ENCODE measurements around the gene IRF7.

IRF7 gene

GRCh38 chr11:630871-631270 is 15.1 kb upstream of the IRF7 start:
- peaks cover 20% of the 10 kb centered on the region for H3K27me3 Mint-ChIP-seq
- H3K36me3 Mint-ChIP-seq (ENCODE audit: low read depth), result no peaks in the 10 kb centered on the region
- H3K27ac Mint-ChIP-seq, result no peak overlapping the region
- H3K9me3 Mint-ChIP-seq, result no peaks in the 10 kb centered on the region
- H3K4me3 Mint-ChIP-seq, result no peak overlapping the region
- peaks cover 23% of the 10 kb centered on the region for H3K4me1 Mint-ChIP-seq (ENCODE audit: low read depth)

DNA sequence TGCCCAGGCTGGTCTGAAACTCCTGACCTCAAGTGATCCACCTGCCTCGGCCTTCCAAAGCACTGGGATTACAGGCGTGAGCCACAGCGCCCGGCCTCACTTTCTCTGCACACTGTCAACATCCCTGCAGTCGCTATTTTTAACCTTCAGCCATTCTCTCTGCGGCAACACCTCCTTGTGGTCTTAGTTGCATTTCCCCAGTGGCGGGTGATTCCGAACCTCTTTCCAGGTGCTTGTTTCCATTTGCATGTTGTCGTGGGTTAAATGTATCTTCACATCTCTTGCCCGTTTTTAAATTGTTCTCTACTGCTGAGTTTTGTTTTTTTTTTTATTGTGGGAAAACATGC is 13.5 kb upstream of the IRF7 start:
- Mint-ChIP-seq H3K4me3 (peak overlapping the region; percentile 57), H3K4me1 (ENCODE audit: low read depth) (peaks cover 23% of the 10 kb centered on the region), H3K27ac (peak overlapping the region; percentile 73), H3K27me3 (peaks cover 20% of the 10 kb centered on the region), H3K9me3 (no peaks in the 10 kb centered on the region), H3K36me3 (ENCODE audit: low read depth) (no peaks in the 10 kb centered on the region)

- Mint-ChIP-seq H3K4me1 (ENCODE audit: low read depth) (peaks cover 23% of the 10 kb centered on the region), H3K27me3 (peaks cover 20% of the 10 kb centered on the region), H3K36me3 (ENCODE audit: low read depth) (no peaks in the 10 kb centered on the region), H3K27ac (peak overlapping the region; percentile 73), H3K4me3 (peak overlapping the region; percentile 57), H3K9me3 (no peaks in the 10 kb centered on the region)
Observed at GRCh38 chr11:628056-628455, 12.3 kb upstream of the IRF7 start.

GRCh38 chr11:627308-627576 is 11.5 kb upstream of the IRF7 start:
- Mint-ChIP-seq H3K4me1 (ENCODE audit: low read depth) (peaks cover 23% of the 10 kb centered on the region), H3K27ac (no peak overlapping the region), H3K36me3 (ENCODE audit: low read depth) (no peaks in the 10 kb centered on the region), H3K9me3 (no peaks in the 10 kb centered on the region), H3K27me3 (peaks cover 20% of the 10 kb centered on the region), H3K4me3 (no peak overlapping the region)

GRCh38 chr11:626475-627307 is 10.9 kb upstream of the IRF7 start, which contains the start of gene SCT:
Gene SCT, minus strand, starts transcription at chr11:627181. Its CDS starts 38 bp downstream, at chr11:627143.
- Mint-ChIP-seq H3K9me3 (no peaks in the 10 kb centered on the region), H3K4me3 (no peak within 1 kb of the TSS), H3K27ac (no peak within 1 kb of the TSS)

DNA sequence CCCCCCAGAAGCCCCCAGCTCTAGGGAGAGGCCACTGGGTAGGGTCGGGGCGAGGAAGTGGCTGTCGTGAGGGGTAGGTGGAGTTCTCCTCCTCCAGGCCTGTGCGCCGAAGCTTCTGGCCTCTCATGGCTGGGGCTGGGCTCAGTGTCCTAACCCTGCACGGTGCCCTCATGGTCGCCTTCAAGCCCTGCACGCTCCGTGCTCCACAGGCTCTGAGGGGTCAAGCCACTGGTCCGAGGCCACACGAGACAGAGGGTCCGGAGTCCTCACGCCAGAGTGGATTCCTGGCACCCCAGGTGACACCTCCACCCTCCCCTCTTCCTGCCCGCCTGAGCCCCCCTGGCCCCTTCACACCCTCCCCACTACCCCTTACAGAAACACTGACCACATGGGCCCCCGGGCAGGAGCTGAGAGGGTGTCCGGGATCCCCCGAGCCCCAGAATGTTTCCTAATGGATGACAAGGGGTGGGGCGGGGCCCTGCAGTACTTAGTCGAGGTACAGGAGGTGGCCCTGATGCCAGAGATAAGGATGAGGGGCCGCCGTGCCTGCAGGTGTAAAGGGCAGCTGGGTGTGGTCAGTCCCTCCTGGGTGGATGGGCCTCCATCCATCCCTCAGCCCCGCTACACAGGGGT is 10.0 kb upstream of the IRF7 start:
- H3K4me1 Mint-ChIP-seq (ENCODE audit: low read depth), result peaks cover 23% of the 10 kb centered on the region
- no peaks in the 10 kb centered on the region for H3K9me3 Mint-ChIP-seq
- no peaks in the 10 kb centered on the region for H3K36me3 Mint-ChIP-seq (ENCODE audit: low read depth)
- no peak overlapping the region for H3K4me3 Mint-ChIP-seq
- H3K27ac Mint-ChIP-seq, result no peak overlapping the region
- peaks cover 20% of the 10 kb centered on the region for H3K27me3 Mint-ChIP-seq

More at GRCh38 chr11:626475-627307, 10.9 kb upstream of the IRF7 start, which contains the start of gene SCT:
- Mint-ChIP-seq H3K4me1 (ENCODE audit: low read depth) (peaks cover 23% of the 10 kb centered on the region), H3K27me3 (peaks cover 20% of the 10 kb centered on the region), H3K36me3 (ENCODE audit: low read depth) (no peaks in the 10 kb centered on the region)

DNA sequence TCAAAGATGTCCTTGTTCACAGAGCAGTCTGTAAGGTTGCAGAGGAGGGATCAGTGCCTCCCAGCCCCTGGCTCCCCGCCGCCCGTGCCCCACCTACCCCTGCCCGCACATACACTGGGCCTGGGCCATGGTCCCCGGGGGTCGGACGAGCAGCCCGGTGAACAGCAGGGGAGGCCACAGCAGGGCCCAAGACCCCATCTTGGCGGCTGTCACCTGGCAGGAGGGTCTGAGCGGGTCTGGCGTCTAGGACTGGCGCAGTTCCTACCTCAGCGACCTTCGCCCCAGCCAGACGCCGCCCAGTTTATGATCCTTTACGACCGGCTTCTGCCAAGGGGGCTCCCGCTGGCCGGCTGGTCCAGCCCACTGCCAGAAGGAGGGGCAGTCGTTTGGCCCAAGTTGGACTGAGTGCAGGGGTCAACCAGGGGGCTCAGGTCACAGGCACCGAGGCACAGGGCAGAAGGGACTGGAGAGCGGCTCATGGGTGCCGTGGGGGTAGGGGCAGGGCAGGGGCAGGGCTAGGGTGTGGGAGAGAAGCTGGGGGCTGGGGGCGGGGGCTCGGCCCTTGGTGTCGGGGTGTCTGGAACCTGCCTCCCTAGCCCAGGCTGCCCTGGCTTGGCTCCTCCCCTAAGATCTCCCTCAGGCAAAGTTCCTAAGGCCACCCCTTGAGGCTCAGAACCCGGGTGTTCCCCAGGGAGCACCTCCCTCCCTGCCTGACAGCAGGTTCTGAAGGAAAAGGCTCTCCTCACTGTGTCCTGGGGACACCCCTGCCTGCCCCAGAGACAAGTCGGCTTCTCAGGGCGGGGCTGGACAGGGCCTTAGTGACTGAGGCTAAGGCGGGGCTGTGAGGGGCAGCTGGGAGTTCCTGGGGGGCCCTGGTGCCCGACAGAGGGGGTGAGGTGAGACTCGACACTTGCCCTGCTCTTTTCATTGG is 9.2 kb upstream of the IRF7 start, which contains the start of gene CDHR5:
CDHR5 (minus strand) TSS at position 251 of the 931 bp plus-strand sequence; CDS start at position 198, 53 bp downstream.
- peaks cover 23% of the 10 kb centered on the region for H3K4me1 Mint-ChIP-seq (ENCODE audit: low read depth)
- no peak within 1 kb of the TSS for H3K27ac Mint-ChIP-seq
- H3K36me3 Mint-ChIP-seq (ENCODE audit: low read depth), result no peaks in the 10 kb centered on the region
- H3K4me3 Mint-ChIP-seq, result no peak within 1 kb of the TSS
- H3K27me3 Mint-ChIP-seq, result peaks cover 20% of the 10 kb centered on the region
- H3K9me3 Mint-ChIP-seq, result no peaks in the 10 kb centered on the region

DNA sequence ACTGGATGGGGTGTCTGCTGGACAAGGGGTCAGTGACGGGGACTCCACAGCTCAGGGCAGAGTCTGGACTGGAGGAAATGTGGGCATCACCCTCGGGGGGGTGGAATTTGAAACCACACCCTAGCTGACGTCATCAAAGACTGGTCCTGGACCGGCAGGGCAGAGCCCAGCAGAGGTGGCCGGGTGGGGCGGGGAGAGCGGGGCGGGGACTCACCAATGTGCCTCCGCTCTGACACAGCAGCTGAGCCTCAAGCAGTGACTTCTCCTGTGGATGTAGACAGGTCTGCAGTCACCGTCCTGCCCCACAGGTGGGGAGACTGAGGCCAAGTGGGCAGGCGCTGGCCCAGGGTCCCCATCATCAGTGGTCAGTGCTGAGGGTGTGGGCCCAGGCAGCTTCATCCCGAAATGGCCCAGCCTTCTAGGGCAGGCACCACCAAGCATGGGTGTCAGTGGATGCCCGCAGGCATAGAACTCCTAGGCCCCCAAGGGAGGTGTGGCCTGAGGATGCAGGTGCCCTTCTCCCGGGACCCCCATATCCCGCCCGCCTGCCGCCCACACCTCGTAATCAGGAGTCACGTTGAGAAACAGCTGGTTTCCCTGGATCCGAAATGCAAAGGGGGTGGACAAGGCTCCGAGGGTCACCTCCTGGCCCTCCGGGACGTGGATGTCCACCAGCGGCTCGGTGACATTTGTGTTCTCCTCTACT is 8.4 kb upstream of the IRF7 start:
- Mint-ChIP-seq H3K36me3 (ENCODE audit: low read depth) (no peaks in the 10 kb centered on the region), H3K4me1 (ENCODE audit: low read depth) (peaks cover 17% of the 10 kb centered on the region), H3K27ac (no peak overlapping the region), H3K27me3 (peaks cover 16% of the 10 kb centered on the region), H3K9me3 (no peaks in the 10 kb centered on the region), H3K4me3 (no peak overlapping the region)

DNA sequence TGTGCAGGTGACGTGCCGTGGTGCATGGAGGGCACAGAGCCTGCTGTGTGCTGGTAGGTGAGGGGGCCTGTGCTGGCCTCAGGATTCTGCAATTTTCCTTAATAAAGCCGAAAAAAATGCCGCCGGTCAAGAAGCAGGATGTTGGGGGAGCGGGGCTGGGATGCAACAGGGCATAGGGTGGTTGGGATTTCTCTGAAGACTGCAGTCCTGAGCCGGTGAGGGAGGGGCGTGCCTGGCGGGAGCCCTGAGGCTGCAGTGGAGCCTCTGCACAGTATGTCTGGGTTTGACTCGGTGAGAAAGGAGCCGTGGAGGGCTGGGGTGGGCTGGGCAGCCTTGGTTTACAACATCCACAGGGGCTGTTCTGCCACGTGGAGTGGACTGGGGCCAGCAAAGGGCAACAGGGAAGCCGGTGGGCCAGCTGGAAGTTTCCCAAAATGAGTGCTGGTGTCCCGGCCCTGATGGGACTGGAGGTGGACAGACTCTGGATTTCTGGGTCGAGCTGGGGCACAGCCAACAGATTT is 7.7 kb upstream of the IRF7 start:
- H3K36me3 Mint-ChIP-seq (ENCODE audit: low read depth), result no peaks in the 10 kb centered on the region
- H3K27ac Mint-ChIP-seq, result peak overlapping the region; percentile 49
- no peaks in the 10 kb centered on the region for H3K9me3 Mint-ChIP-seq
- peaks cover 10% of the 10 kb centered on the region for H3K27me3 Mint-ChIP-seq
- H3K4me3 Mint-ChIP-seq, result no peak overlapping the region
- H3K4me1 Mint-ChIP-seq (ENCODE audit: low read depth), result peaks cover 9% of the 10 kb centered on the region

- no peak overlapping the region for H3K27ac Mint-ChIP-seq
- H3K9me3 Mint-ChIP-seq, result no peaks in the 10 kb centered on the region
- no peak overlapping the region for H3K4me3 Mint-ChIP-seq
- no peaks in the 10 kb centered on the region for H3K36me3 Mint-ChIP-seq (ENCODE audit: low read depth)
- no peaks in the 10 kb centered on the region for H3K27me3 Mint-ChIP-seq
- no peaks in the 10 kb centered on the region for H3K4me1 Mint-ChIP-seq (ENCODE audit: low read depth)
Observed at GRCh38 chr11:621838-622237, 6.1 kb upstream of the IRF7 start.

DNA sequence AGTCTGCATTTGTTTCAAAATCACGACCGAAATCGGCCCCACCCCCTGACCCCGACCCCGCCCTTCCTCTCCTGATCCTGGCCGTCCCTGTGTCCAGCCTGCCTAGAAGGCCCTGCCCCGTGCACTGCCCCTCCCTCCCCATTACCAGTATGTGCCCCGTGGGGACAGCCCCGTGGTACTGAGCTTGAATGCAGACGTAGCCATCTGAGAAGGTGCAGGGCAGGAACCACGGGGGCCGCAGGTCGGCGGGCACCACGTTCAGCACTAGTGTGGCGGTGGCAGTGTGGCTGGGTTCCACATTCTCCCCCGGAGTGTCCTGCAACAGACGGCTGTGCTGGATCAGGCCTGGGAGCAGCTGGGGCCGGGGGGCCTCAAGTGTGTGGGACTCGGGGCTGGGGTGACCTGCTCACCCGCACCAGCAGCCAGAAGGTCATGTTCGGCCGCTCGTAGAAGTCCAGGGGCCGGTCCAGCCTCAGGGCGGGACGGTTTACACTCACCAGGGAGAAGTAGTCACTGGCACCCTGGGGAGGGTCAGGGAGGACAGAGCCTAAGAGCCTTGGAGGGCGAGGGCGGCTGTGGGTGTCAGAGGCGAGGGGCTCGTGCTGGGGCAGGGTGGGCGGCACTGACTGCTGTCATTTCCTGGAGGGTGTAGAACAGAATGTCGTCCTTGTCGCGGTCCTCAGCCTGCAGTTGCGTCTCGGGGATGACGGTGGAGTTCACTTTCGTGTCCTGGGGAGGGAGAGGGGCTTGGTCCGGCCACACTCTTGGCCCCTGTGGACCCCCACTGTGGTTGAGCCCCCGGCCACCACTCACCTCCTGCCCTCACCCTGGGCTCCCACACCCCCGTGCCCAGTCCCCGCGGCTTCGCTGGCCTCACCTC is 5.4 kb upstream of the IRF7 start:
- Mint-ChIP-seq H3K27me3 (no peaks in the 10 kb centered on the region), H3K36me3 (ENCODE audit: low read depth) (no peaks in the 10 kb centered on the region), H3K4me1 (ENCODE audit: low read depth) (peaks cover 5% of the 10 kb centered on the region), H3K9me3 (no peaks in the 10 kb centered on the region), H3K4me3 (no peak overlapping the region), H3K27ac (no peak overlapping the region)

GRCh38 chr11:620201-620600 is 4.5 kb upstream of the IRF7 start:
- peaks cover 13% of the 10 kb centered on the region for H3K4me1 Mint-ChIP-seq (ENCODE audit: low read depth)
- H3K4me3 Mint-ChIP-seq, result no peak overlapping the region
- no peaks in the 10 kb centered on the region for H3K27me3 Mint-ChIP-seq
- no peak overlapping the region for H3K27ac Mint-ChIP-seq
- H3K9me3 Mint-ChIP-seq, result no peaks in the 10 kb centered on the region
- H3K36me3 Mint-ChIP-seq (ENCODE audit: low read depth), result no peaks in the 10 kb centered on the region

GRCh38 chr11:619628-620050 is 3.9 kb upstream of the IRF7 start:
- Mint-ChIP-seq H3K27ac (no peak overlapping the region), H3K4me1 (ENCODE audit: low read depth) (peaks cover 13% of the 10 kb centered on the region), H3K27me3 (no peaks in the 10 kb centered on the region), H3K9me3 (no peaks in the 10 kb centered on the region), H3K4me3 (no peak overlapping the region), H3K36me3 (ENCODE audit: low read depth) (no peaks in the 10 kb centered on the region)
